ENCODE results near the gene SYNC. TPM values are rescaled to one million over a fixed set of nuclear protein-coding genes. Genes with fewer than 3 reads are reported as not detected.
"Not testable (repeated sequence)": the region's sequence is repeated elsewhere in the genome, so short reads cannot be mapped to it uniquely, and the experiment has no call there.

SYNC gene
- polyA plus RNA-seq, 1 donor, result 51.6 TPM

GRCh38 chr1:32724678-32725614 is 22.4 kb upstream of the SYNC start:
- no peak for DNase-seq

- DNase-seq, result no peak
Observed at GRCh38 chr1:32719681-32720275, 17.2 kb upstream of the SYNC start.

- no peak for DNase-seq
Observed at GRCh38 chr1:32718527-32718926, 16.0 kb upstream of the SYNC start.

- no peak for DNase-seq
Observed at GRCh38 chr1:32718036-32718435, 15.5 kb upstream of the SYNC start.

- no peak for DNase-seq
Observed at GRCh38 chr1:32717503-32717902, 14.9 kb upstream of the SYNC start.

GRCh38 chr1:32716312-32717148 is 14.0 kb upstream of the SYNC start:
- no peak for DNase-seq

GRCh38 chr1:32715901-32716311 is 13.3 kb upstream of the SYNC start:
- no peak for DNase-seq

GRCh38 chr1:32714277-32714676 is 11.7 kb upstream of the SYNC start:
- DNase-seq, result no peak

GRCh38 chr1:32713081-32713480 is 10.5 kb upstream of the SYNC start:
- no peak for DNase-seq

- DNase-seq, result not testable (repeated sequence)
Observed at GRCh38 chr1:32711221-32711620, 8.7 kb upstream of the SYNC start.

GRCh38 chr1:32709476-32709875 is 6.9 kb upstream of the SYNC start:
- DNase-seq, result no peak

- DNase-seq, result no peak
Observed at GRCh38 chr1:32709075-32709474, 6.5 kb upstream of the SYNC start.

- DNase-seq, result no peak
Observed at GRCh38 chr1:32706491-32706890, 3.9 kb upstream of the SYNC start.

- DNase-seq, result no peak
Observed at GRCh38 chr1:32705516-32705915, 2.9 kb upstream of the SYNC start.

GRCh38 chr1:32703479-32704291 is 1.1 kb upstream of the SYNC start:
- peak; percentile 51 for DNase-seq

GRCh38 chr1:32701951-32702598 is 495 bp downstream of the SYNC start:
- no peak for DNase-seq

- DNase-seq, result no peak
Observed at GRCh38 chr1:32701421-32701911, 1.1 kb downstream of the SYNC start.

- DNase-seq, result not testable (repeated sequence)
Observed at GRCh38 chr1:32696996-32697395, 5.6 kb downstream of the SYNC start.

- no peak for DNase-seq
Observed at GRCh38 chr1:32696041-32696440, 6.5 kb downstream of the SYNC start.

- no peak for DNase-seq
Observed at GRCh38 chr1:32695098-32695904, 7.3 kb downstream of the SYNC start.
